ENCODE data around the gene GLIPR2. TPM values are rescaled to one million over a fixed set of nuclear protein-coding genes. Genes with fewer than 3 reads are reported as not detected.
"Not testable (repeated sequence)": the region's sequence is repeated elsewhere in the genome, so short reads cannot be mapped to it uniquely, and the experiment has no call there.

GLIPR2 gene
- 38.3 and 40.1 TPM in 2 replicates for polyA plus RNA-seq (2012; rRNA removed)
- polyA plus RNA-seq (2012; cell fraction: cytosol; rRNA removed), result 38.4 and 43.1 TPM in 2 replicates
- polyA plus RNA-seq (2012; cell fraction: nucleus; rRNA removed), result 25.0 and 25.4 TPM in 2 replicates

DNA sequence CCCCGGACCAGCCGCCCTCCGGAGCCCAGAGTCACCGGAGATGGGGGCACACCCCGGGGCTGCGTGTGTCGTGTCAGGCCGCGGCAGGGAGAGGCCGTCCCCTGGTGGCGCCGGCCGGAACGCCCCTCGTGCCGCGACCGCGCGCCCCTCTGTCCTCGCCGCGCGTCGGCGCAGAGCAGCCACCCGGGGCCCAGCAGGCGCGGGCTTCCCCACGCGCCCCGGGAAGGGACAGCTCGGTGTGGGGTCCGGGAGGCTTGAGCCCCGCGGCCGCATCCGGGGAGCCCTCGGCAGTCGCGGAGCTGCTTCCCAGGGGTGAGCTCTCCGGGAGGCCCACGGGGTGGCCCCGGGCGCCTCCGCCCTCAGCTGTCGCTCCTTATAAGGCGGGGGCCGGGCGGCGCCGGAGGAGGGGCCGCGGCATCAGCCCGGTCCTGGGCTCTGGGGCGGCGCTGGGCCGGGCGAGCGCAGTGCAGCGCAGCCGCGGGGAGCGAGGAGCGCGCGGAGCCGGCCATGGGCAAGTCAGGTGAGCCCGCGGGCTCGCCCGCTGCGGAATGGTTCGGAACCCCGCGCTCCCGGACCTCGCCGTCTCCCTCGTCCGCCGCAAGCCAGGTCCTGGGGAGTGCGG lies at the start of gene GLIPR2:
Gene GLIPR2, plus strand, starts transcription at position 462 of the 622 bp plus-strand sequence. Its CDS starts 46 bp downstream, at position 508.
- Histone ChIP-seq H2AFZ (ENCODE audit: low read depth) (peak within 1 kb of the TSS; percentile 84), H3K9ac (peak within 1 kb of the TSS; percentile 79)

GRCh38 chr9:36087054-36087453 lies 49.5 kb upstream of the GLIPR2 start:
- H3K4me2 ChIP-seq; DNase-seq; H2AFZ ChIP-seq (ENCODE audit: low read depth); H3K27me3 ChIP-seq (ENCODE audit: insufficient read depth); H3K9me3 ChIP-seq; H3K4me3 ChIP-seq (ENCODE audit: low read depth in 2 of 2, low read length in 1 of 2); H3K79me2 ChIP-seq (ENCODE audit: insufficient read depth); H4K20me1 ChIP-seq (ENCODE audit: insufficient read depth); H3K9ac ChIP-seq; POLR2A ChIA-PET; H3K9me2 ChIP-seq; H3K4me1 ChIP-seq (ENCODE audit: control insufficient read depth in 1 of 2, insufficient read depth in 2 of 2, low read depth in 1 of 2, low read length in 1 of 2); H3K27ac ChIP-seq (ENCODE audit: low read depth in 2 of 2, low read length in 1 of 2): not testable (repeated sequence)
- H3K36me3 ChIP-seq (replicated peaks in 1 of 2; ENCODE audit: control insufficient read depth in 1 of 2, insufficient read depth in 2 of 2, low read length in 1 of 2), result peaks cover 31 to 32% of the 10 kb centered on the region in 2 experiments
- H3F3A ChIP-seq (replicated peaks; ENCODE audit: insufficient read depth), result peaks cover 46% of the 10 kb centered on the region
- CTCF ChIA-PET, result interaction anchor here (1.8 to 2.6 kb wide), 2 partner anchors 17 to 80 kb away, joined by 8 to 17 read pairs; no protein-coding TSS in a partner anchor

More for the DNA sequence above, at the start of gene GLIPR2:
- peaks cover 0 to 21% of the 10 kb centered on the region in 2 experiments; a peak in 3 of 4 replicates for H3K4me1 ChIP-seq (ENCODE audit: control insufficient read depth in 1 of 2, insufficient read depth in 2 of 2, low read depth in 1 of 2, low read length in 1 of 2)
- peaks cover 36% of the 10 kb centered on the region for H3K79me2 ChIP-seq (ENCODE audit: insufficient read depth)
- H4K20me1 ChIP-seq (ENCODE audit: insufficient read depth), result peaks cover 8% of the 10 kb centered on the region
- peak within 1 kb of the TSS; percentile 98 for H3K4me2 ChIP-seq
- peak; percentile 92 for DNase-seq
- ChIA-PET CTCF (interaction anchor here (0.6 to 8.1 kb wide), 14 partner anchors 11 to 229 kb away, joined by 3 to 113 read pairs (median 4); partner anchors contain the start of genes CCIN and CLTA), POLR2A (interaction anchor here (2.2 to 2.9 kb wide), 2 partner anchors 12 to 28 kb away, joined by 10 to 12 read pairs; no protein-coding TSS in a partner anchor)
- TF ChIP-seq RCOR1 (IDR thresholded peaks at IDR 0.05; ENCODE audit: low read length) (no peak), CTCF (IDR thresholded peaks at IDR 0.05) (peak; percentile 40), TAF1 (IDR thresholded peaks at IDR 0.05; ENCODE audit: borderline replicate concordance, low read depth, low read length) (0 out of 2 replicates have a peak, but pooled peaks have one; percentile 16), NRF1 (IDR thresholded peaks at IDR 0.05; ENCODE audit: low read depth, low read length) (peak; percentile 62), TEAD4 (IDR thresholded peaks at IDR 0.05; ENCODE audit: borderline replicate concordance, insufficient read depth) (no peak), SMC3 (IDR thresholded peaks at IDR 0.05; ENCODE audit: low read depth, low read length) (0 out of 2 replicates have a peak, but pooled peaks have one; percentile 12), REST (IDR thresholded peaks at IDR 0.05; ENCODE audit: low read depth, low read length) (0 out of 2 replicates have a peak, but pooled peaks have one; percentile 3)
- no peaks in the 10 kb centered on the region for H3K9me3 ChIP-seq
- H3F3A ChIP-seq (replicated peaks; ENCODE audit: insufficient read depth), result no peaks in the 10 kb centered on the region
- peak within 1 kb of the TSS; percentile 67 to 83 for H3K4me3 ChIP-seq (ENCODE audit: low read depth in 2 of 2, low read length in 1 of 2)
- H3K27me3 ChIP-seq (ENCODE audit: insufficient read depth), result no peaks in the 10 kb centered on the region
- 0% methylated on average over 7 of the region's 83 CpGs for WGBS (ENCODE audit: low lambda C conversion rate)
- no peaks in the 10 kb centered on the region for H3K36me3 ChIP-seq (replicated peaks in 1 of 2; ENCODE audit: control insufficient read depth in 1 of 2, insufficient read depth in 2 of 2, low read length in 1 of 2)
- no peaks in the 10 kb centered on the region for H3K9me2 ChIP-seq
- no peak within 1 kb of the TSS; a peak in 1 of 4 replicates for H3K27ac ChIP-seq (ENCODE audit: low read depth in 2 of 2, low read length in 1 of 2)

Measured in SK-N-SH (cell line).